Smooth muscle cell (in vitro differentiated cells): ENCODE data around the gene MYO16. TPM values are rescaled to one million over a fixed set of nuclear protein-coding genes. Genes with fewer than 3 reads are reported as not detected.

Source experiments
- DNase-seq: peaks from one replicate; lab custom pipeline; 2025; ENCODE audit not compliant: unreplicated experiment; lab: John Stamatoyannopoulos, UW
- H2AFZ ChIP-seq: fragments of 200-600 bp; sonication (generic); 2 replicates; pipeline ENCODE4 v1.6.0; 2016; ENCODE audit warnings: antibody characterized with exemption, low read depth, mild to moderate bottlenecking
- H3F3A ChIP-seq: fragments of 200-600 bp; sonication (generic); 2 replicates; pipeline ENCODE4 v1.6.0; 2017; ENCODE audit warnings: antibody characterized with exemption, low read depth
- H3K27ac ChIP-seq: fragments of 200-600 bp; sonication (generic); 2 replicates; pipeline ENCODE4 v1.5.1; 2016; ENCODE audit warnings: low read depth, mild to moderate bottlenecking
- H3K27me3 ChIP-seq: fragments of 200-600 bp; sonication (generic); 2 replicates; pipeline ENCODE4 v1.6.1; 2016; ENCODE audit warnings: low read depth, mild to moderate bottlenecking
- H3K36me3 ChIP-seq: fragments of 200-600 bp; sonication (generic); 2 replicates; pipeline ENCODE4 v1.5.1; 2016; ENCODE audit warnings: low read depth
- H3K4me1 ChIP-seq: fragments of 200-600 bp; sonication (generic); 2 replicates; pipeline ENCODE4 v1.5.1; 2016; ENCODE audit warnings: low read depth
- H3K4me2 ChIP-seq: fragments of 200-600 bp; sonication (generic); 2 replicates; pipeline ENCODE4 v1.6.0; 2016; ENCODE audit warnings: mild to moderate bottlenecking
- H3K4me3 ChIP-seq: fragments of 200-600 bp; sonication (generic); 2 replicates; pipeline ENCODE4 v1.5.1; 2016; ENCODE audit warnings: mild to moderate bottlenecking
- H3K79me2 ChIP-seq: fragments of 200-600 bp; sonication (generic); 2 replicates; pipeline ENCODE4 v1.6.0; 2016; ENCODE audit warnings: low read depth, mild to moderate bottlenecking
- H3K9ac ChIP-seq: fragments of 200-600 bp; sonication (generic); 2 replicates; pipeline ENCODE4 v1.6.0; 2016; ENCODE audit warnings: low read depth
- H3K9me3 ChIP-seq: fragments of 200-600 bp; sonication (generic); replicated peaks from 2 replicates; pipeline ENCODE4 v1.5.1; 2016; ENCODE audit warnings: low read depth
- H4K20me1 ChIP-seq: fragments of 200-600 bp; sonication (generic); 2 replicates; pipeline ENCODE4 v1.6.0; 2016; ENCODE audit warnings: low read depth
- CTCF ChIP-seq: fragments of 200-600 bp; sonication (generic); IDR thresholded peaks from 2 replicates; pipeline ENCODE4 v1.5.1; 2017; ENCODE audit warnings: borderline replicate concordance, mild to moderate bottlenecking, antibody characterized with exemption; ENCODE audit not compliant: insufficient read depth, poor library complexity, severe bottlenecking
- WGBS: methylation state at CpG from one replicate; pipeline ENCODE4 v1.1.7; 2016; ENCODE audit warnings: low lambda C conversion rate; 5-methylcytosine and 5-hydroxymethylcytosine counted together
- polyA plus RNA-seq: library from polyadenylated mRNA; unstranded; fragments of >200 nt; fragmentation: Nextera tagmentation; extraction: Ambion mirVana; gene quantifications from 2 replicates; pipeline ENCODE4 v1.2.1, GENCODE V29; 2016
- total RNA-seq: library from RNA; depleted of rRNA; stranded (reverse); fragments of >200 nt; gene quantifications from 2 replicates; pipeline ENCODE4 v1.2.3, GENCODE V29; 2014

Gene MYO16
- total and polyA plus RNA-seq, 2 experiments from 2014 or later = not detected

- no peaks in the 10 kb centered on the region for H3K36me3 ChIP-seq
- no peak overlapping the region for H2AFZ ChIP-seq
- no peak overlapping the region for H3K9ac ChIP-seq
- no peaks in the 10 kb centered on the region for H3K4me1 ChIP-seq
- H3K27me3 ChIP-seq = no peaks in the 10 kb centered on the region
- no peak overlapping the region for H3K27ac ChIP-seq
- no peak overlapping the region for H3K4me2 ChIP-seq
- TF ChIP-seq CTCF = no peak
- no peaks in the 10 kb centered on the region for H3K79me2 ChIP-seq
- no peaks in the 10 kb centered on the region for H3K9me3 ChIP-seq
- whole genome bisulfite sequencing = 58% methylated on average over 4 of the region's 4 CpGs
- H4K20me1 ChIP-seq = no peaks in the 10 kb centered on the region
- H3K4me3 ChIP-seq = no peak overlapping the region
- DNase-seq = no peak
- no peaks in the 10 kb centered on the region for H3F3A ChIP-seq
Measured at GRCh38 chr13:108795841-108796240, 166.4 kb downstream of the MYO16 start.

- no peak overlapping the region for H3K4me3 ChIP-seq
- no peak overlapping the region for H3K9ac ChIP-seq
- no peaks in the 10 kb centered on the region for H4K20me1 ChIP-seq
- no peak overlapping the region for H3K27ac ChIP-seq
- H3F3A ChIP-seq = no peaks in the 10 kb centered on the region
- H2AFZ ChIP-seq = no peak overlapping the region
- no peaks in the 10 kb centered on the region for H3K27me3 ChIP-seq
- no peaks in the 10 kb centered on the region for H3K9me3 ChIP-seq
- H3K4me1 ChIP-seq = no peaks in the 10 kb centered on the region
- H3K79me2 ChIP-seq = no peaks in the 10 kb centered on the region
- 83% methylated on average over 3 of the region's 3 CpGs for WGBS
- H3K36me3 ChIP-seq = no peaks in the 10 kb centered on the region
- no peak for TF ChIP-seq CTCF
- no peak for DNase-seq
- no peak overlapping the region for H3K4me2 ChIP-seq
Measured at GRCh38 chr13:108797354-108797753, 167.9 kb downstream of the MYO16 start.

GRCh38 chr13:108807841-108808240, 178.4 kb downstream of the MYO16 start:
- no peak for DNase-seq
- Histone ChIP-seq H4K20me1 (no peaks in the 10 kb centered on the region), H3K27me3 (no peaks in the 10 kb centered on the region), H3K4me3 (no peak overlapping the region), H3K79me2 (no peaks in the 10 kb centered on the region), H3F3A (no peaks in the 10 kb centered on the region), H3K27ac (no peak overlapping the region), H2AFZ (no peak overlapping the region), H3K36me3 (no peaks in the 10 kb centered on the region), H3K4me1 (no peaks in the 10 kb centered on the region), H3K9me3 (no peaks in the 10 kb centered on the region), H3K4me2 (no peak overlapping the region), H3K9ac (no peak overlapping the region)
- no peak for TF ChIP-seq CTCF

- 99% methylated on average over 5 of the region's 5 CpGs for WGBS
- H3K4me2 ChIP-seq = no peak overlapping the region
Measured at GRCh38 chr13:108812165-108812564, 182.8 kb downstream of the MYO16 start.

More at GRCh38 chr13:108812165-108812564, 182.8 kb downstream of the MYO16 start:
- Histone ChIP-seq H3K27ac (no peak overlapping the region), H3K4me1 (no peaks in the 10 kb centered on the region), H3K27me3 (no peaks in the 10 kb centered on the region), H3K79me2 (no peaks in the 10 kb centered on the region), H3F3A (no peaks in the 10 kb centered on the region), H2AFZ (no peak overlapping the region), H3K9me3 (no peaks in the 10 kb centered on the region), H4K20me1 (no peaks in the 10 kb centered on the region), H3K36me3 (no peaks in the 10 kb centered on the region), H3K4me3 (no peak overlapping the region), H3K9ac (no peak overlapping the region)
- no peak for TF ChIP-seq CTCF
- no peak for DNase-seq
